ENCODE results near the gene TAOK2.
A peak's percentile ranks its signal among the peaks of the same experiment; 100 is the strongest.

Gene TAOK2

DNA sequence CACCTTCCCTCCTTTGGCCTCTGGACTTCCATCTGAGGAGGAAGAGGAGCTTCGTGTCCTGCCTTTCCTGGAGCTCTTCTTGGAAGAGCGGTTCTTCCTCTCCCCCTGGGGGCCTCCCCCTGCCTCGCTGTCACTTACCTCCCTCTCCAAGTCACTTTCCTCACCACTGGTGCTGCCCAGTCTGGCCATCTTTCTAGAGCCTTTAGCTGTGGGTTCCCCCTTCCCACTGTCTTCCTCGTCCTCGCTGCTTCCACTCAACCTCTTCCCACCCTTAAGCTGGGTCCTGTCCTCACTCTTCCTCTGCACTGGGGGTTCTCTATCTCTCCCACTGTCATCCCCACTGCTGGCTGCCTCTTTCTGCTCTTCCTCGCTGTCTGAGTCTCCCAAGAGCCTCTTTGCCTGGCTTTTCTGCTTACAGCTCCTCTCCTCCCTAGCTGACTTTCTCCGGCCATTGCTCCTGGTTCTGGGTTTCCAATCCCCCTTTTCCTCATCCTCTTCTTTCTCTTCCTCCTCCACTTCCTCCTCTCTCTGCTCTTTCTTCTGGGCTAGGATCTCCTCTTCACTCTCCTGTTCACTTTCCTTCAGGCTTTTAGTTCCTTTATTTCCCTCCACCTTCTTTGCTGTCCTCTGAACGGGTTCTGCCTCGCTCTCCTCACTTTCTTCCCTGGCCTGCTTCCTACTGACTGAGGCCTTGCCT, 20.4 kb downstream of the TAOK2 start:
- Histone ChIP-seq H3K27ac (ENCODE audit: low read depth, low read length) (peak overlapping the region; percentile 97), H3K36me3 (ENCODE audit: control insufficient read depth, low read length) (peaks cover 87% of the 10 kb centered on the region)
- TF ChIP-seq CTCF (IDR thresholded peaks at IDR 0.05; ENCODE audit: low read depth, low read length, poor library complexity, severe bottlenecking) (no peak), EZH2phosphoT487 (IDR thresholded peaks at IDR 0.05; ENCODE audit: borderline replicate concordance, low read length) (no peak)

GRCh38 chr16:29994600-29995323, 21.1 kb downstream of the TAOK2 start:
- Histone ChIP-seq H3K4me2 (ENCODE audit: low read length) (peak overlapping the region; percentile 100), H3F3A (ENCODE audit: control insufficient read depth, insufficient read depth) (peaks cover 14% of the 10 kb centered on the region), H3K79me2 (ENCODE audit: control insufficient read depth, low read length) (peaks cover 38% of the 10 kb centered on the region), H4K20me1 (ENCODE audit: control insufficient read depth, insufficient read depth, low read depth, low read length) (no peaks in the 10 kb centered on the region), H3K4me3 (ENCODE audit: low read length) (peak overlapping the region; percentile 89), H3K36me3 (ENCODE audit: control insufficient read depth, low read length) (peaks cover 87% of the 10 kb centered on the region), H3K4me1 (ENCODE audit: control insufficient read depth, low read length) (peaks cover 36% of the 10 kb centered on the region), H3K9me2 (replicated peaks; ENCODE audit: control insufficient read depth, low read length) (no peaks in the 10 kb centered on the region), H3K27ac (ENCODE audit: low read depth, low read length) (peak overlapping the region; percentile 97), H3K9me3 (ENCODE audit: control insufficient read depth, insufficient read depth, low read length) (no peaks in the 10 kb centered on the region), H3K27me3 (ENCODE audit: control insufficient read depth, low read length) (no peaks in the 10 kb centered on the region)
- TF ChIP-seq CTCF (IDR thresholded peaks at IDR 0.05; ENCODE audit: low read depth, low read length, poor library complexity, severe bottlenecking), result no peak

More for the DNA sequence above, 20.4 kb downstream of the TAOK2 start:
- no peaks in the 10 kb centered on the region for H3K9me2 ChIP-seq (replicated peaks; ENCODE audit: control insufficient read depth, low read length)
- peaks cover 38% of the 10 kb centered on the region for H3K79me2 ChIP-seq (ENCODE audit: control insufficient read depth, low read length)
- peak overlapping the region; percentile 100 for H3K4me2 ChIP-seq (ENCODE audit: low read length)
- H3K4me1 ChIP-seq (ENCODE audit: control insufficient read depth, low read length), result peaks cover 36% of the 10 kb centered on the region
- H3K27me3 ChIP-seq (ENCODE audit: control insufficient read depth, low read length), result no peaks in the 10 kb centered on the region
- no peaks in the 10 kb centered on the region for H3K9me3 ChIP-seq (ENCODE audit: control insufficient read depth, insufficient read depth, low read length)
- peaks cover 14% of the 10 kb centered on the region for H3F3A ChIP-seq (ENCODE audit: control insufficient read depth, insufficient read depth)
- H3K4me3 ChIP-seq (ENCODE audit: low read length), result peak overlapping the region; percentile 89
- no peaks in the 10 kb centered on the region for H4K20me1 ChIP-seq (ENCODE audit: control insufficient read depth, insufficient read depth, low read depth, low read length)

DNA sequence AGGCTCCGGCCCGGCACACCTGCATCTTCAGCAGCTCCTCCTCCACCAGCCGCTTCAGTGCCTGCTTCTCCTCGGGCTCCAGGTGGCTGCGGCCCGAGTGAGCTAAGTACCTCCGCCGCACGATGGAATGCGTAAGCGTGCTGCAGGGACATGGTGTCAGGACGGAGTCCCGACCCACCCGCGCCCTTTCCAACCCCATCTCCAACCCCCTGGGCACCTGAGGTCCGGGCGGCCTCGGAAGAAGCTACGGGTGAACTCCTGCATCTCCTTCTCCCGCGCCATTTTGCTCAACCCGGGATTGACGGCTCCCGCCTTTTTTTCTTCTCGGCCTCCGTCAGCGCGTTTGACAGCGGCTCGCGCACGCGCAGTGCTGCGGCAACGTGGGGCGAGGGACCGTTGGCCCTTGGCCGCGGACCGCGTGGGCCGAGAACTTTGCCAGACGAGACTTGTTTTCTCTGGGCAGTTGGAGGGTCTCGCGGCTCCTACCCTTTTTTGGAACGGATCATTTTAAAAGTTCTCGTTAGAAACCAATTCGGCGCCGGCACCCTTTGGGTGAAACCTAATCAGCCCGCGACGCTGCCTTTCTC, 21.7 kb downstream of the TAOK2 start, which contains the start of gene HIRIP3:
Gene HIRIP3, minus strand, starts transcription at position 294 of the 587 bp plus-strand sequence. Its CDS starts 12 bp downstream, at position 282.
- H4K20me1 ChIP-seq (ENCODE audit: control insufficient read depth, insufficient read depth, low read depth, low read length), result no peaks in the 10 kb centered on the region
- peaks cover 85% of the 10 kb centered on the region for H3K36me3 ChIP-seq (ENCODE audit: control insufficient read depth, low read length)

More for the DNA sequence above, 21.7 kb downstream of the TAOK2 start, which contains the start of gene HIRIP3:
- peak within 1 kb of the TSS; percentile 89 for H3K4me3 ChIP-seq (ENCODE audit: low read length)
- peaks cover 38% of the 10 kb centered on the region for H3K79me2 ChIP-seq (ENCODE audit: control insufficient read depth, low read length)
- peaks cover 36% of the 10 kb centered on the region for H3K4me1 ChIP-seq (ENCODE audit: control insufficient read depth, low read length)
- H3K9me3 ChIP-seq (ENCODE audit: control insufficient read depth, insufficient read depth, low read length), result no peaks in the 10 kb centered on the region
- H3K4me2 ChIP-seq (ENCODE audit: low read length), result peak within 1 kb of the TSS; percentile 100
- H3F3A ChIP-seq (ENCODE audit: control insufficient read depth, insufficient read depth), result peaks cover 14% of the 10 kb centered on the region
- H3K27ac ChIP-seq (ENCODE audit: low read depth, low read length), result peak within 1 kb of the TSS; percentile 97
- no peaks in the 10 kb centered on the region for H3K27me3 ChIP-seq (ENCODE audit: control insufficient read depth, low read length)
- H3K9me2 ChIP-seq (replicated peaks; ENCODE audit: control insufficient read depth, low read length), result no peaks in the 10 kb centered on the region
- TF ChIP-seq CTCF (IDR thresholded peaks at IDR 0.05; ENCODE audit: low read depth, low read length, poor library complexity, severe bottlenecking) (no peak), EZH2phosphoT487 (IDR thresholded peaks at IDR 0.05; ENCODE audit: borderline replicate concordance, low read length) (no peak)

Data from DOHH2 (cell line).